ENCODE measurements around the gene SLC7A4.
A peak's percentile ranks its signal among the peaks of the same experiment; 100 is the strongest.

Gene SLC7A4, protein sequence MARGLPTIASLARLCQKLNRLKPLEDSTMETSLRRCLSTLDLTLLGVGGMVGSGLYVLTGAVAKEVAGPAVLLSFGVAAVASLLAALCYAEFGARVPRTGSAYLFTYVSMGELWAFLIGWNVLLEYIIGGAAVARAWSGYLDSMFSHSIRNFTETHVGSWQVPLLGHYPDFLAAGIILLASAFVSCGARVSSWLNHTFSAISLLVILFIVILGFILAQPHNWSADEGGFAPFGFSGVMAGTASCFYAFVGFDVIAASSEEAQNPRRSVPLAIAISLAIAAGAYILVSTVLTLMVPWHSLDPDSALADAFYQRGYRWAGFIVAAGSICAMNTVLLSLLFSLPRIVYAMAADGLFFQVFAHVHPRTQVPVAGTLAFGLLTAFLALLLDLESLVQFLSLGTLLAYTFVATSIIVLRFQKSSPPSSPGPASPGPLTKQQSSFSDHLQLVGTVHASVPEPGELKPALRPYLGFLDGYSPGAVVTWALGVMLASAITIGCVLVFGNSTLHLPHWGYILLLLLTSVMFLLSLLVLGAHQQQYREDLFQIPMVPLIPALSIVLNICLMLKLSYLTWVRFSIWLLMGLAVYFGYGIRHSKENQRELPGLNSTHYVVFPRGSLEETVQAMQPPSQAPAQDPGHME

DNA sequence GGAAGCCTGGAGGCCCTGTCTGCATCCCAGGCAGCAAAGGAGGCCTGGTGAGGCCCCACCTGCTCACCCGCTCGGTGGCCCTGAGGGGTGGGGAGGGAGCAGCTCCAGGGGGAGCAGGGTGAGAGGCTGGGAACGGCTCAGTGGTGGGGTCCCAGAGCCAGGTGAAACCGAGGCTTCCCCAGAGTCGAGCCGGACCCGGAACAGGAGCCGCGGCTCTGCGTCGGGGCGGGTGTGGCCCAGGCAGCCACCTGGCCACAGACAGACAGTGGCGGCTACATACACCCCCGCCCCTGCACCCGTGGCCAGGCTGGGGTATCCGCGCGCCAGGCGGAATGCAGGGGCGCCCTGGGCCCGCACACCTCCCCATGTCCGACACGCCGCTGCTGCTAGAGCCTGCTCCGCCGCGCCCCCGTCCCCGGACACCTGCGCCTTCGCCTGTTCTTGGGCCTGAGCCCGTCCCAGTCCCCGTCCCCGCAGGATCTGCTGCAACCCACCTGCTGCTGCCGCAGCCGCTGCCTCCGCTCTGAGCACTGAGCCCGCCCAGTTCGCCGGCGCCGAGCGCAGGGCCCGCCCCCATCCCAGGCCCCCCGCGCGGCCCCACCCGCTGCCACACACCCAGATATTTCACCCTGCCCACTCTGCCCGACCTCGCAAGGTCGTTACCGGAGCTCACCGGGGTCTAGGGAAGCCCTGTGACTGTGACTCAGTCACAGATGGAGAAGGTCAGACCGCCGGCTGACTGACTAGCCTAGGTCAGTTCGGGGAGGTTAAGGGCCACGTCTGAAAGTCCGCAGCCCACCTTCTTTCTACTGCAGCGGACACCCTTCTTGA lies at the start of gene SLC7A4:
SLC7A4 (minus strand) TSS at position 525 of the 831 bp plus-strand sequence. CDS start 749 bp downstream, outside the sequence.
- TF ChIP-seq, protein P1, sequence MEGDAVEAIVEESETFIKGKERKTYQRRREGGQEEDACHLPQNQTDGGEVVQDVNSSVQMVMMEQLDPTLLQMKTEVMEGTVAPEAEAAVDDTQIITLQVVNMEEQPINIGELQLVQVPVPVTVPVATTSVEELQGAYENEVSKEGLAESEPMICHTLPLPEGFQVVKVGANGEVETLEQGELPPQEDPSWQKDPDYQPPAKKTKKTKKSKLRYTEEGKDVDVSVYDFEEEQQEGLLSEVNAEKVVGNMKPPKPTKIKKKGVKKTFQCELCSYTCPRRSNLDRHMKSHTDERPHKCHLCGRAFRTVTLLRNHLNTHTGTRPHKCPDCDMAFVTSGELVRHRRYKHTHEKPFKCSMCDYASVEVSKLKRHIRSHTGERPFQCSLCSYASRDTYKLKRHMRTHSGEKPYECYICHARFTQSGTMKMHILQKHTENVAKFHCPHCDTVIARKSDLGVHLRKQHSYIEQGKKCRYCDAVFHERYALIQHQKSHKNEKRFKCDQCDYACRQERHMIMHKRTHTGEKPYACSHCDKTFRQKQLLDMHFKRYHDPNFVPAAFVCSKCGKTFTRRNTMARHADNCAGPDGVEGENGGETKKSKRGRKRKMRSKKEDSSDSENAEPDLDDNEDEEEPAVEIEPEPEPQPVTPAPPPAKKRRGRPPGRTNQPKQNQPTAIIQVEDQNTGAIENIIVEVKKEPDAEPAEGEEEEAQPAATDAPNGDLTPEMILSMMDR (IDR thresholded peaks at IDR 0.05; ENCODE audit: low read depth, low read length, missing control alignments): no peak
- peak within 1 kb of the TSS; percentile 15 for H3K4me3 ChIP-seq (ENCODE audit: low read depth, low read length)
- in situ Hi-C loops (cut with HindIII; ENCODE audit: low pct_ligation_motif_present, low sequenced_read_pairs): no loop called here
- peaks cover 22% of the 10 kb centered on the region for H3K27me3 ChIP-seq (replicated peaks)
- H3K36me3 ChIP-seq (replicated peaks): no peaks in the 10 kb centered on the region
- H3K27ac ChIP-seq: no peak within 1 kb of the TSS
- DNase-seq: no peak

DNA sequence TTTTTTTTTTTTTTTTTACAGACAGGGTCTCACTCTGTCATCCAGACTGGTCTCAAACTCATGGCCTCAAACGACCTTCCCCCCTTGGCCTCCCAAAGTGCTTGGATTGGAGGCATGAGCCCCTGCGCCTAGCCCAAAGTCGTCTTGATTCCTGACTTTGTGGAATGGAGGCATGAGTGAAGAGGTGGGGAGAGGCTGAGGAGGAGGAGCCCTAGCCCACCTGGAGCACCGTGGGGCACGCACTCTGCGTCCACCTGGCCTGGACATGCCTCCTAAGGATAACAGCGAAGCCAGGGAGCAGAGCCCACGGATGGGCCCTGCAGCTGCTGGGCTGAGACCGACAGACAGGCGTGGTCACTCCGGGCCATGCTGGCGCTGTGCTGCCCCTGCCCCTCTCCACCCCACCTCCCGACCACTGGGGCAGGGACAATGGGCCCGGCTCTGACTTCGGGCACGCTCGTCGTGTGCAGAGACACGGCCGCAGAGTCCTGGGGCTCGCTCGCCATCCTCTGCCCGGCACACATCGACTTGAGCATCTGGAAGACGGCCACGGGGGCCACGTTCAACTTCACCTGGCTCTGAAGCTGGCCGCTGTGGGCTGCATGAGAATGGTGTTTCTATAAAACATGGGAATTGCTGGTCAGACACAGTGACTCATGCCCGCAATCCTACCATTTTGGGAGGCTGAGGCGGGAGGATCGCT lies 48.2 kb upstream of the SLC7A4 start:
- Histone ChIP-seq H3K27ac (no peak overlapping the region), H3K36me3 (replicated peaks) (no peaks in the 10 kb centered on the region), H3K27me3 (replicated peaks) (no peaks in the 10 kb centered on the region), H3K4me3 (ENCODE audit: low read depth, low read length) (no peak overlapping the region)
- TF ChIP-seq, protein P1 (IDR thresholded peaks at IDR 0.05; ENCODE audit: low read depth, low read length, missing control alignments): no peak
- in situ Hi-C loops (cut with HindIII; ENCODE audit: low pct_ligation_motif_present, low sequenced_read_pairs): no loop called here
- DNase-seq: no peak

GRCh38 chr22:21079493-21079892 lies 47.1 kb upstream of the SLC7A4 start:
- Histone ChIP-seq H3K4me3 (ENCODE audit: low read depth, low read length) (no peak overlapping the region), H3K36me3 (replicated peaks) (no peaks in the 10 kb centered on the region), H3K27ac (no peak overlapping the region), H3K27me3 (replicated peaks) (no peaks in the 10 kb centered on the region)
- no peak for DNase-seq
- in situ Hi-C loops (cut with HindIII; ENCODE audit: low pct_ligation_motif_present, low sequenced_read_pairs): no loop called here
- TF ChIP-seq, protein P1 (IDR thresholded peaks at IDR 0.05; ENCODE audit: low read depth, low read length, missing control alignments): no peak

- Histone ChIP-seq H3K36me3 (replicated peaks) (no peaks in the 10 kb centered on the region), H3K27me3 (replicated peaks) (no peaks in the 10 kb centered on the region), H3K4me3 (ENCODE audit: low read depth, low read length) (no peak overlapping the region), H3K27ac (no peak overlapping the region)
- no peak for DNase-seq
- TF ChIP-seq, protein P1 (IDR thresholded peaks at IDR 0.05; ENCODE audit: low read depth, low read length, missing control alignments): no peak
- in situ Hi-C loops (cut with HindIII; ENCODE audit: low pct_ligation_motif_present, low sequenced_read_pairs): no loop called here
These were observed 46.6 kb upstream of the SLC7A4 start for GRCh38 chr22:21078916-21079315.

DNA sequence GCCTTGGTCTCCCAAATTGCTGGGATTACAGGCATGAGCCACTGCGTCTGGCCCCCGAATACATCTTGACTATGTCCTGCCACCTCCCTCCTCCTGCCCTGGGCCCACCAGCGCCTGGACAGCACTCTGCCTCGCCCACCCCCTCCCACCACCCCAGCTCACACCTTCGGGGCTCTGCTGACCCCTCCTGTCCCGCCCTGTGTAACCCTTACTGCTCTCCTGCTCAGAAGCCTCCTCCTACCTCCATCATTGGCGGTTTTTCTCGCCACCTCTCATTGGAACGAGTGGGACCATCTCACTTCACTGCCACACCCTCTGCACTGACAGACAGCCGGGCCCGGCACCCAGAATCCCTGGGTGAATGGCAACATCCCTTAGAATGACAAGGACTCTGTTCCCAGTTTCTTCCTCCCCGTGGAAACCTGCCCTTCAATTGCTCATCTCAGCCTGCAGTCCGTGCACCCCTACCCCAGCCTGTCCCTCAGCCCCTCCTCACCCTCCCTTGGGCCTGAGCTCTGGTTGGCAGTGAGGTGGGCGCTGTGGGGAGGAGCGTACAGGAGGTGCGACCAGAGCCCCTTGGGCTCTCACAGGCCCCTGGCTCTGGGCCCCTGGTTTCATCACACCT lies 45.6 kb upstream of the SLC7A4 start:
- DNase-seq: no peak
- H3K27ac ChIP-seq: no peak overlapping the region
- TF ChIP-seq, protein P1 (IDR thresholded peaks at IDR 0.05; ENCODE audit: low read depth, low read length, missing control alignments): no peak
- H3K4me3 ChIP-seq (ENCODE audit: low read depth, low read length): no peak overlapping the region
- no peaks in the 10 kb centered on the region for H3K27me3 ChIP-seq (replicated peaks)
- H3K36me3 ChIP-seq (replicated peaks): no peaks in the 10 kb centered on the region
- in situ Hi-C loops (cut with HindIII; ENCODE audit: low pct_ligation_motif_present, low sequenced_read_pairs): no loop called here

All from brain microvascular endothelial cell (primary cell).